GM06990 (cell line): ENCODE measurements around the gene OXLD1.

Experiments used
- DNase-seq: peaks from one replicate; pipeline ENCODE4 v3.0.0-alpha.2; 2011; ENCODE audit not compliant: insufficient read length; ENCODE audit errors: extremely low read depth
- H3K27me3 ChIP-seq: replicated peaks from 2 replicates; pipeline ENCODE4 v1.6.0; 2011; ENCODE audit warnings: low read length; ENCODE audit not compliant: control insufficient read depth, insufficient read depth
- H3K36me3 ChIP-seq: 2 replicates; pipeline ENCODE4 v1.5.1; 2011; ENCODE audit warnings: low read length; ENCODE audit not compliant: control insufficient read depth, insufficient read depth
- H3K4me3 ChIP-seq: replicated peaks from 2 replicates; pipeline ENCODE4 v1.5.1; 2011; ENCODE audit warnings: low read depth, mild to moderate bottlenecking, control low read depth, low read length
- TF ChIP-seq, protein P1 (sequence below): IDR thresholded peaks from 2 replicates; pipeline ENCODE4 v1.5.1; 2011; ENCODE audit warnings: low read length, control low read depth, mild to moderate bottlenecking, inconsistent platforms; ENCODE audit not compliant: insufficient read depth, poor library complexity, severe bottlenecking

OXLD1 gene

DNA sequence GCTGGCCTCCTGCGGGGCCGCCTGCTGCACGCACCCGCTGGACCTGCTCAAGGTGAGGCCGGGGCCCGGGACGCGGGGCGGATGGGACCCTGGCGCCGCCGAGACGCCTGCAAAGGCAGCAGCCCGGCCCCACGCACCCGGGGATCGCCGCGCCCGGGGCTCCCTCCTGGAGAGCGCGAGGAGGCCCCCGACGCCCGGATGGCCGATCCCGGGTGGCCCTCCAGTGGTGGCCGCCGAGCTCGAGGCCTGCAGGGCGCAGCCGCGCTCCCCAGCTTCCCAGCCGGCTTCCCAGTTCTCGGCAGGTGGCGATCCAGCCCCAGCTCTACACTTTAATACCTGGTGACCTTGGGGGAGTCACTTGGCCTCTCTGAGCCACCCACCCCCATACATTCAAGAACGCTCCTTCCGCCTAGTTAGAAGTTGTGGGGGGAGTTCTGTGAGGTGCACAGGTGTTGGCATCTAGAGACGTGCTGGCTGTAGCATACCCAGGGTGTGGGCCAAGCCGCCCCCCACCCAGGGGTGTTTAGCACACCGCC is 46.1 kb upstream of the OXLD1 start:
- Histone ChIP-seq H3K27me3 (no peaks in the 10 kb centered on the region), H3K36me3 (peaks cover 15% of the 10 kb centered on the region), H3K4me3 (peak overlapping the region; percentile 77)
- TF ChIP-seq, protein P1, sequence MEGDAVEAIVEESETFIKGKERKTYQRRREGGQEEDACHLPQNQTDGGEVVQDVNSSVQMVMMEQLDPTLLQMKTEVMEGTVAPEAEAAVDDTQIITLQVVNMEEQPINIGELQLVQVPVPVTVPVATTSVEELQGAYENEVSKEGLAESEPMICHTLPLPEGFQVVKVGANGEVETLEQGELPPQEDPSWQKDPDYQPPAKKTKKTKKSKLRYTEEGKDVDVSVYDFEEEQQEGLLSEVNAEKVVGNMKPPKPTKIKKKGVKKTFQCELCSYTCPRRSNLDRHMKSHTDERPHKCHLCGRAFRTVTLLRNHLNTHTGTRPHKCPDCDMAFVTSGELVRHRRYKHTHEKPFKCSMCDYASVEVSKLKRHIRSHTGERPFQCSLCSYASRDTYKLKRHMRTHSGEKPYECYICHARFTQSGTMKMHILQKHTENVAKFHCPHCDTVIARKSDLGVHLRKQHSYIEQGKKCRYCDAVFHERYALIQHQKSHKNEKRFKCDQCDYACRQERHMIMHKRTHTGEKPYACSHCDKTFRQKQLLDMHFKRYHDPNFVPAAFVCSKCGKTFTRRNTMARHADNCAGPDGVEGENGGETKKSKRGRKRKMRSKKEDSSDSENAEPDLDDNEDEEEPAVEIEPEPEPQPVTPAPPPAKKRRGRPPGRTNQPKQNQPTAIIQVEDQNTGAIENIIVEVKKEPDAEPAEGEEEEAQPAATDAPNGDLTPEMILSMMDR, result no peak
- no peak for DNase-seq

DNA sequence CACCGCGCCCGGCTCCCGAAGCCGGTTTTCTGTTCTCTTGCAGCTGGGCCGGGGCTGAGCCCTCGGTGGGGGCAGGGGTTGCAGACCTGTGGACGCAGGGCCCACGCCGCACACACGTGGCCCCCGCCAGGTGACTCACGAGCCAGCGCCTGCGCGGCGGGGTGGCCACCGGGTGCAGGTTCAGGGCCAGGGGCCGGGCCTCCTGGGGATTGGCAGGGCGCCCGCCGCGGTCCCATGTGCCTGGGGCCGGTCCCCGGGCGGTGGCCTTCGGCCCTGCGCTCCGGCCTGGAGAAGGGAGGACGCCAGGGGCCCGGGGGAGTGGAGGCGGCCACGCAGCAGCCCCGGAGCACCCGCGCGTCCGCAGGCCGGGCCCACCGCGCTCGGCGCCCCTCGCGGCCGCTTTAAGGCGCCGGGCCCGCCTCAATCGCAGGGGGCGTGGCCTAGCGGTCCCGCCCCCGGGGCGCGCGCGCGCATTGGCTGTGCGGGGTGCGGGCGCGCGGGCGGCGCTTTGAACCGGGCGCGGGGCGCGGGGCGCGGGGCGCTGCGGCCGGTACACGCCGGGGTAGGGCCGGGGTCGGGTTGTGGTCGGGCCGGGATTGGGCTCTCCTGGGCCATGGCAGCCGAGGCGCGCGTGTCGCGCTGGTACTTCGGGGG is 45.5 kb upstream of the OXLD1 start, which contains the start of gene SLC25A10:
Gene SLC25A10, plus strand, starts transcription at position 471 of the 654 bp plus-strand sequence. Its CDS starts 143 bp downstream, at position 614.
- Histone ChIP-seq H3K27me3 (no peaks in the 10 kb centered on the region), H3K4me3 (peak within 1 kb of the TSS; percentile 77), H3K36me3 (peaks cover 19% of the 10 kb centered on the region)
- TF ChIP-seq, protein P1, result no peak
- peak; percentile 88 for DNase-seq

DNA sequence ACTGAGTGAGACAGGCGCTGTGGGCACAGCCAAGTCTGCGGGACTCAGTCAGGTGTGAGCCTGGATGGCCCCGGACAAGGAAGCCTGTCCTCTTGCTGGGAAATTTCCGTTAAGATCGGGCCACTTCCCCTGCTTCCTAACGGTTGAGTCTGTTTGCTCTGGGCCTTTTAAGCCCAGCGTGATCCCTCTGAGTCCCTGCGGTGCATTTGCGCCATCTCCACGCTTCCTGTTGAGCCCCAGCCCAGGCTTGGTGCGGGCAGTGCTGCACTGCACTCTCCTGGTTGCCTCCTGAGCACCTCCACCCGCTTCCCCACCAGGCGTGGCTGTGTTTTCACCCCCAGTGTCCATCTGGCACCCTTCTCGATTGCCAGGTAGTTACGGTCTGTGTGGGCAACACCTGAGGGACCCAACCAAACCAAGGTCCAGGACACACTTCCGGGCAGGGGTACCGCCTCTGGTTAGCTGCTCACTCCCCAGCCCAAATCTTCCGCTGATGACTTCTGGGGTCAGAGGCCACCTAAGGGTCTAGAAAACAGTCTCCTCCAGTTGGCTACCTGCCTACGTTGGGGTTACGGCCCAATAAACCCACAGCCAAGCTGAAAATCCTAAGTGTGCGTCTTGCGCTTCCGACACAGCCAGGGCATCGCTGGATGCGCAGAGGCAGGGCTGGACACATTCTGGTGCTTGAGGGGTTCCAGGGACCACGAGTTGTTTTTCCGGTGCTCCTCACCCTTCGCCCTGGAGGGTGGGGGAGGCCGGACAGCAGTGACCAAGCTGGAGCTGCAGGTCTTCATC is 44.3 kb upstream of the OXLD1 start:
- peak; percentile 36 for DNase-seq
- H3K4me3 ChIP-seq, result no peak overlapping the region
- TF ChIP-seq, protein P1, result no peak
- peaks cover 23% of the 10 kb centered on the region for H3K36me3 ChIP-seq
- no peaks in the 10 kb centered on the region for H3K27me3 ChIP-seq

DNA sequence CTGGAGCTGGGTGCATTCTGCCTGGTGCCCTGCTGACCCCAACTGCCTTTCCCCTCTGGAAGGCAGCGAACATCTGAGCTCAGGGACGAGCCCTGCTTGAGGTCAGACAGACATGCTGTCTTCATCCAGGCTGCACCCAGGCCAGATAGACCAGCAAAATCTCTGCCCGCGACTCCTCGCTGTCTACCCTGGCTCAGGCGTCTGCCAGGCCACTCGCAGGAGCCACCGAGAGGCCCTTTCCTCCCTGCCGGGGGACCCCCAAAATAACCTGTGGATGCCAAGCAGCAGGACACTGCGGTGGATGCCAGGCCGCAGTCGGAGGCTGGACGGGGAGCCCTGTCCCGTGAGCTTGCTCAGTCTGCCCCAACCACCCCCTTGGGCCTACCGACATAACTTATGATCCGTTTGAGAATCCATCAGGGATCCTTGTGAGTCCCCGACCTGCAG is 42.4 kb upstream of the OXLD1 start:
- TF ChIP-seq, protein P1, result no peak
- DNase-seq, result peak; percentile 26
- no peaks in the 10 kb centered on the region for H3K27me3 ChIP-seq
- peaks cover 29% of the 10 kb centered on the region for H3K36me3 ChIP-seq
- H3K4me3 ChIP-seq, result no peak overlapping the region

DNA sequence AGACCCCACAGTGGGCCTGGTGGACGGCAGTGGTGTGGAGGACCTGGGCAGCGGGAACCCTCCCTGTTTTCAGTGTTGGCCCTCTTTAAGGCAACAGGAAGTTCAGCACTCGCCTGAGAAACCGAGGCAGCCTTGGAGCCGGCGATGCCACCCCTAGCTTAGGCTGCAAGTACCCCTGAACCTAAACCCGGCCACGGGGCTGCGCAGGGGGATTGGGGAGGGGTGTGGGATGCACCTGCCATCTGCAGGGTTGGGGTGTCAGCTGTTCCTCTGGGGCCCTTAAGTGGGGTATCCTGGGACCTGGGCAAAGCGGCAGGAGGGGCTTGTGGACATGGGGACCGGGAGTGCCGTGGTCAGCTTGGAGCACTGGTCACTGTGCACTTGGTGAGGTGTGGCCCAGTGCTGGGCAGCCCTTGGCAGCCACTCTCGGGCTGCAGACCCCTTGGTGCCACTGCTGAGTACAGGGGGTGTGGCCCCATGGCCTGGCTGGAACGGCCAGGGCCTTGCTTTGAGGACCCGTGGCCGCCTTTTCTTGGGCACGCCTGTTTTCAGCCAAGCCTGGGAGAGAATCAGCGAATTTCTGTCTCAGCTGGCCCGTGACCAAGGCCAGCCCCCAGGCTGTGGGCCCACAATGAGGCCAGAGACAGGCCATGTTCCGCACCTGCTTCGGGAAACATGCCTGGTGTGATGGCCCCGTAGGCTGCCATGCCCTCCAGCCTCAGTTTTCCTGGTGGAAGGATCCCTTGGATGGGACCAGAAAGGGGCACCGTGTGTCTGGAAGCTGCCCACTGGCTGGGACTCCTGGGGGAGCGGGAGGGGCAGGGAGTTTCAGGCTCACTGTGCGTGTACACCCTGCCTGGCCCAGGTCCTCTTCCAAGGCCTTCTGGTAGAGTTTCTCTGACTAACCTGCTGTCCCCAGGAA is 41.6 kb upstream of the OXLD1 start:
- Histone ChIP-seq H3K27me3 (no peaks in the 10 kb centered on the region), H3K36me3 (peaks cover 29% of the 10 kb centered on the region), H3K4me3 (no peak overlapping the region)
- peak; percentile 15 for DNase-seq
- TF ChIP-seq, protein P1, result no peak
